ENCODE data around the gene SPOCK1.

Gene SPOCK1

DNA sequence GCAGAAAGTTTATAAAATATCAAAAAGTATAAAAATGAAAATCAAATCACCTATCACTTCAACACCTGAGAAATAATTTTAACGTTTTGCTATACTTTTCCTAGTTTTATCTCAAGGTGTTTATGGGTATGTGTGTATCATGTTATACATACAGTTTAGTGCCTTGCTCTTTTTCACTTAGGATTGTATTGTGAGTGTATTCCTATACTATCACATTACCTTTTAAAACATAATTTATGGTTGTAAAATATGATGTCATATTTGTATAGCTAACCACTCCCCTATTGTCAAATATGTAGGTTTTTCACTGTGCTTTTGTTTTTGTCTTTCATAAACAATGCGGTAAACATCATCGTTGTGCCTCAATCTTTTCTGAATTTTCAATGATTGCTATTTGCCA lies 479.9 kb downstream of the SPOCK1 start:
- no peak for TF ChIP-seq CTCF (IDR thresholded peaks at IDR 0.05)

- 0 out of 2 replicates have a peak, but pooled peaks have one; percentile 7 for TF ChIP-seq CTCF (IDR thresholded peaks at IDR 0.05)
These were observed 482.3 kb downstream of the SPOCK1 start for GRCh38 chr5:137016783-137017324.

DNA sequence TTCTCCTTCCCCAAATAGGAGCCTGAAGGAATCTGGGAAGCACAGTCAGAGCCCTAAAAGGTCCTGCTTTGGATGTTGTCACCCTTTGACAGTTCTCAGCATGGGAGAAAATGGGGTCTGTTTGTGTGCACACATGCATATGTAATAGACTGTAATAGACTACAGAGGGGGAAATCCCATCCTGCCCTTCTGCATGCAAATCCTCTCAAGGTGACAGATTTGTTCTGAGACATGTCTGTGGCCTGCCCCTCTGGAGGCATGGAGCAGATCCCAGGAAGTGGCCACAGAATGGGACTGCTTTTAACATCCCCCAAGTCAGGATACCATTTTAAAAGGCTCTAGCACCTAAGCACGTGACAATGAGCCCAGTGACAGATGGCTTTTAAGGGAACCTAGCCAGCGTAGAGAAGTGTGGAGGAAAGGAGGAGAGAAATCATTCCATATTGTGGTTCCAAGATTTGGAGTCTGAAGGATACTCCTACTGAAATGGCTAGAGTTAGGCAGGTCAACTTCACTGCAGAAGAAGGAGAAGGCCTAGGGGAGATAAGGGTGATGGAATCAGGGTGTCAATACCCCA lies 483.5 kb downstream of the SPOCK1 start:
- no peak for TF ChIP-seq CTCF (IDR thresholded peaks at IDR 0.05)

- TF ChIP-seq CTCF (IDR thresholded peaks at IDR 0.05) = no peak
These were observed 484.4 kb downstream of the SPOCK1 start for GRCh38 chr5:137014731-137015130.

GRCh38 chr5:137010226-137010625 lies 488.9 kb downstream of the SPOCK1 start:
- TF ChIP-seq CTCF (IDR thresholded peaks at IDR 0.05) = no peak

GRCh38 chr5:137004279-137004678 lies 494.8 kb downstream of the SPOCK1 start:
- no peak for TF ChIP-seq CTCF (IDR thresholded peaks at IDR 0.05)

DNA sequence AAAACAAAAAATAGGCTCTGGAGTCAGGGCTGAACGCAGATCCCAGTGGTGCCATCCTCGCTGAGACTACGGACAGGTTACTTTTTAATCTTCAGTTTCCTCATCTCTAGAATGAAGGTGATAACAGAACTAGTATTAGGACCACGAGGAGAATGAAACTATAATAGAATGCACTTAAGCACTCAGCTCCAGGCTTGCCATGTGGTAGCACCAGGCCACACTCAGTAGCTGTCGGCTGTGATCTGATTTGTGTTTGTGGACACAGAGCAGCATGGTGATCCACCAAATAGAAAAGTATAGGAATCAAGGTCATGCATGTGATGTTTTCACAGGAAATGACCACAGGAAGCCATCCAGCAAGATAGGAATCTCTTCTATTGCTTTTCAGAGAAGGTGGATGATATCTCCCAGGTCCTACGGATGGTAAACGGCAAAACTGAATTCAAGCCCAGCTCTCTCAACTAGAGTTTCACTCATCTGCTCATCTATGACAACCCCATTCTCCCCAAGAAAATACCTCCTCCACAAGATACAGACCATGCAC lies 498.0 kb downstream of the SPOCK1 start:
- TF ChIP-seq CTCF (IDR thresholded peaks at IDR 0.05) = no peak
